Activated CD8-positive, alpha-beta memory T cell treated with anti-CD3 and anti-CD28 coated beads for 24 hours (primary cell): Measurements from ENCODE around the gene LBX1.
"Not testable (repeated sequence)": the region's sequence is repeated elsewhere in the genome, so short reads cannot be mapped to it uniquely, and the experiment has no call there.

Experiments
- DNase-seq: peaks from one replicate; pipeline ENCODE4 v3.0.0-alpha.2; 2020

The LBX1 gene

DNA sequence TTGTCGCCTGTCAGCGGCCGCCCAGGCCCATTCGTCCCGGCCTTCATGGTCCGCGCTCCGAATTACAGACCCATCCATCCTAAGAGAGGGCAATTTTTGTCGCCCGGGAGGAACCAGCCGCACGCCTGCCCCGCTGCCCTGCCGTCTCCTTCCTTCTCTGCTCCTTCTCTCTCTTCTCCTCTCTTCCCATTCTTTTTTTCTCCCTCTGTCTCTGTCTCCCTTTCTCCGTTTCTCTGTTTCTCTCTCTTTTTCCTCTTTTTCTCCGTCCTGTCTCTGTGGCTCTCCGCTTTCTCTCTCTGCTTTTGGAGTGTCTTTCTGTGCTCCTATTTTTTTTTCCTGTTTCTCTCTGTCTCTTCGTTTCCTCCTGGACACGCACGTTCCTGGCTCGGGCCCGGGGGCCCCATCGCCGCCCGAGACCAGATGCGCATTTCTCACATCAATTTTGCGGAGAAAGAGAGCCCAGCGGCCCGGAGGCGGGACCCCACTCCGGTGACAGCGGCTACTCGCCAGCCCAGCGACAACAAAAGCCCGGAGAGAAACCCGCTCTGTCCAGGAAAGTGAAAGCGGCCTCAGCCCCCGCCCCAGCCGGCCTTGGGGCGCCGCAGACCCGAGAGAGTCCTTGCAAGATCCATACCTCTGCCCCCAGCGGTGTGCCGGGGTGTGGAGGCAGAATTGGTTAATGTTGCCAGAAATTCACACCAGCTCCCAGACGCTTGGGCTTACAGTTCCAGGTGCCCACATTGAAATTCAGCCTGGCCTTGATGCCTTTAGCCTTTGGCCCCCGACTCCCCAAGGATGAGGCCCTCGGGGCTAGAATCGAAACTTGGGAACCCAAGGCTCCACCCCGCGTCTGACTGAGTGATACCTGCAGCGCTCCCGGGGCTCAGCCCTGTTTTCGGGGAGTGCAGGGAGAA lies 4.1 kb downstream of the LBX1 start:
- DNase-seq = no peak

DNA sequence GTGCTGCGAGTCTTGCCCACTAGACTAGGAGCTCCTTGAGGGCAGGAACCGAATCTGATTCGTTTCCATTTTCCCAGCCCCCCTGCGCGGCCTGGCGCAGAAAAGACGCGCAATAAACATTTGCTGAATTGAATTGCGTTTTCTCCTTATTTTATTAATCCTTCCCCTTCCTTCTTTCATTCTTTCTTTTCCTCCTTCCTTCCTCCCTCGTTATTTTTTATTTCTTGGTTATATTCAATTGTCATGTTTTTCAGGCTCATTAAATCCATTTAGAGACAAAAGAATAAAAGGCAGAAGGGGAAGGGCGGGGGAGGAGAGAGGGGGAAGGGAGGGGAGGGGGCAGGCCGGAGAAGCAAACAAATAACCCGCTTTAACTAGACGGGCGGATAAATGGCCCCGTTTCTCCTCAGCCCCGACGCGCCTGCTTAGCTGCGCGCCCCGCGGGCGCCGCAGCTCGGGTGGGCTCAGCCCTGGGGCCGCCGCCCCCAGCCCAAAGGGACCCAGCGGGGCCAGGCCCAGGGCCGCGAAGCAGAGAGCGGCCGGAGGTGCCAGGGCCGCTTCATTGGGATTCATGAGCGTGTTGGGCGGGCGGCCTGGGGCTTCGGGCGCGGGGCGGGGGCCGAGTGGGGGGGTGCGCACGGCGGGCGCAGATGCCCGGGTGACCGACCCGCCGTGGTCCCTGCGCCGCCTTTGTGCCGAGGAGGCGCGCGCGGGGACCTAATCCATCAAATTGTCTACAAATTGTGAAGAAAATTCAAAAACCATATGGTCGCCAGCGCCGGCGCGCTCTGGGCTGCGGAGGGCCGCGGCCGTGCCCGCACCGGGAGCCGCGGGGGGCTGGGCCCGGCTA lies 5.0 kb downstream of the LBX1 start:
- no peak for DNase-seq

DNA sequence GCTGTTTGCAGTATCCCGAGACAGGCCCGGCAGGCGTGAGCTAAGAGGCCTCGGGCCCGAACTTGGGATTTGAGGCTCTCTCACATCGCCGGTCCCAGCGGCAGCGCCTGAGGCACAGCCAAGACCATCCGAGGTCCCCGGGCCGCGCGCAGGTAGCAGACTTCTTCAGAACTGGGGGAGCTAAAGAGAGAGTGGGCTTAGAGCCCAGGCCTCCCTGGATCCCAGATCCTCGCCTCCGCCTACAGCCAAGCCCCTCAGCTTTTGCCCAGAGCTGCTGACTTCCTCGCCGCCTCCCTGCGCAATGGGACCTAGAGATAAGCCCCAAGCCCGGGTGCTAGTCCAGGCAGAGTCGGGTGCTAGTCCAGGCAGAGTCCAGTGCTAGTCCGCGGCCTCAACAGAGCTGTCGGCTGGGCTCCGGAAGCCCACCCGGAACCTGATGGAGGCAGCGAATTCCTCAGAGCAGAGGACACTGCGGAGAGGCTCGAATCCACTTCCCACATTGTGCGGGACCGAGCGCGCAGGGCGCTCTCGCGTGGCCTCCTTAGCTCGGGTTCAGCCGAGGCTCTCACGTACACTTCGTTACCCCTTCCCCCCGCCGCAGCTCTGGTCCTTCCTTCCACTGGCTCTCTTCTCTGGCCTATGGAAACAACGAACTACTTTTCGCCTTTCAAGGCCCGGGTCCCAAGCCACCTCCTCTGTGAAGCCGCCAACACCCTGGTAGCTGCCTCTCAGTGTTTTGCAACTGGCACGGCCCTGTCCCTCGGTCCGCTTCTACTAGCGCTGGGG lies 5.8 kb downstream of the LBX1 start:
- no peak for DNase-seq

DNA sequence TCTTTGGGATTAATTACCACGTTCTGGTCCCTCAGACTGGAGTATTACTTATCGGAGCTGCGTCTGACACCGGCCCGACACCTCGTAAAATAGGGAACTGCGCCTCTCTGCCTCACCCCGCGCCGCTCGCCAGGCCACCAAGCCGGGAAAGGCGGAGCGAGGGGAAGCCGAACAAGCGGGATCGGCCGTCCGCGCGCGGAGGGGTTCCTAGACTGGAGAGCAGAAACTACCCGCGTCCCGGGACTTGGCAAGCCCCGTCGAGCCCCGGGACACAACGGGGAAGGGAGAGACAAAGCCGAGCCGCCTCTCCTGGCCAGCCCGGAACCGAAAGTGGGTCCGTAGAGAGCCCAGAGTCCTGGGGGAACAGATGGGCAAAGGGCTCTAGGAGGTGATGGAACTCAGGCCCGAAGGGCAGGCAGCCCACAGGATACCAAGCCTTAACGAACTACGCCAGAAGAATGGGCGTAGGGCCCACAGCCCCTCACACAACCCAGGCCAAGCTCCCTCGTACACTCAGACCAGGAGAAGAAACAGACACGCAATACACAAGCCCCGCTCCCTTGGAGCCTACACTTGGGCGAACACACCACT lies 6.5 kb downstream of the LBX1 start:
- no peak for DNase-seq

DNA sequence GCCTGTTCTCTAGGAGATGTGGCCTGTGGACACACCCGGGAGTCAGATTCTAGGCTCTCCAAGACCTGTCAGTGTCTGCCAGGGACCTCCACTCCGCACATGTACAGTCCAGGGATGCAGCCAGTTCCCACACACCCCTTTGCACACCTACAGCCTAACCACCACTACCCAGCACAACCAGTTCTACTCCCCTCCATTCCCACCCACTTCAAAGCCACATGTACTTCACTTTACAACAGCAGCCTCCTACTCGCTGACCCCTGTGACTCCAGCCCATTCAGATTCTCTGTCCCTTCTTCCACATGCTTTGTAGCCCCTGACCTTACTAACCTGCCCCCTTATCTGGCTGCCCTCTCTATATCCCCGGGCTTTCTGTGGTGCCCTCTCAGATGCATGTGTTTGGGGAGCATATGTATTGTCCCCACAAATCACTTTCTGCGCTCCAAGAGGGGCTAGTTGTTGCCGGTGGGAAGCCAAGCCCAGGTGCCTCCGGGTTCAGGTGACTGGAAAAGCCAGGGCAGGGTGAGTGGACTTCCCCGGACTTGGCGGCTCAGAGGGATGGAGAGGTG lies 7.2 kb downstream of the LBX1 start:
- DNase-seq = no peak

DNA sequence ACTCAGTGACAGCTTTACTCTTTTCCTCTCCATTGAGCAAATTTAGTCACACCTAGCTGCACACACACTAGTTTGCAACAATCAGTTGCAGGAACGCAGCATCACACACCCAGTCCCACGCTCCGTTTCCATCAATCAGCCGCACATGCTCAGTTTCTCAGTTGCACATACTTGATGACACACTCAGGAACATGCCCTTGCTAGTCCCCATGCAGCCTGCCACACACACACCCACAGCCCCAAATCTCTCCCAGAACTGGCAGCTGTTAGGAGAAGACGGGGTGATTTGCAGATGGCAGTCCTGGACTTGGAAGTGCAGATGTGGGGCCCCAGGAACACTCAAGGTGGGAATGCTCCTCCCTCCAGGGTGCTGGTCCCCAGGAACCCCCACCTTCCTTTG lies 7.7 kb downstream of the LBX1 start:
- DNase-seq = no peak

DNA sequence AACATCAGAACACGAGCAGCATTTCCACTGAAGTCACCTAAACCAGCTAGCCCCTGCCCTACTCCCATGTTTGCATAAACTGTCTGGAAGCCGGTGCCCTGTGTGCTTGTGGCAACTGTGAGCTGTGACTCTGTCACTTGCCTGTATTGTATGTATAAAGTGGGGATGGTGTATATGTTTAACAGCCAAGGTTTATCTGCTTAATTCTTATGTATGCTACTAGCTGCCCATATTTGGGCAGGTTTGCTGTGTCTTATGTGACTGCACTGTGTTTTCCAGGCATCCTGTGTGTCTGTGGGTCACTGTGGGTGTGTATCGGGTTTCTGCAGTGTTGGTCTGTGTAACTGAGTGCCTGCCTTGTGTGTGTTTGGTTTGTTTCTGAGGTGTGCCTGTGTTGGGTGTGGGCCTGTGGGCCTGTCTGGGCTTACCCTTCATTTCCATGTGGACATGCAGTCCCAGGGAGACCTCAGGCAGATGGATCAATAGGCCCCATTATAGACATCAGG lies 9.3 kb downstream of the LBX1 start:
- DNase-seq = no peak

DNA sequence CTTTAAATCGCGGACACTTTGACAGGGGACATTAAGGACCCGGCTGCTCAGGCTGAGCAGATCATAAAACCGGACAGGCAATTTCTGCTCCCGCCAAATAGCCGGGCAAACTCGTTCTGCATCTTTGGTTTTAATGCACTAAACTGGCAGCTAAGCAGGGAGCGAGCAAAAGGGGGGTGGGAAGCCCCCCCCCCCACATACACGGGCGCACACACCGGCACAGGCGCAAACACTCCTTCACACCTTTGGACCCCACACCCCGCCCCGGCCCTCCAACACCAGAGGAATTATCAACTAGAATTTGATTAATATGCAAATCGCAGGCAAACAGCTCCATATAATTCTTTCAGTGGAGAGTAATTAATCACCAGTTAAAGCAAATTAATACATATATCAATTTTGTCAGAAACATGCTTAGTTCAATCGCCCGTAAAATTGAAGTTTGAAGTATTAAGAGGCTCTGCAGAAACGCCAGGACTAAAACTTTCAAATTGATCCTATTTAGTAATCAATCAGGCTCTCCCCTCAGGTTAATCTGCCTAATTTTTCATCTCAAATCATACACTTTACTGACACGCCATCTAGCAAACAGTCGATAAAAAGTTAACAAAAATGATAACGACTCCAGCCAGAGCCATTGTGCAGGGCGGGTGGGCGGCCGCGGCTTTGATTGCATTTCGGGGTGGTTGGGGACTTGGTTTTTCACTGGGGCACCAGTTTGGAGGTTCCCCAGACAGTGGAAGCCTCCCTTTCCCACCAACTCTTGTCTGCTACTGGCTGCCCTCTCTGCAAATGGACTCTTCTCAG lies 9.9 kb downstream of the LBX1 start:
- no peak for DNase-seq

DNA sequence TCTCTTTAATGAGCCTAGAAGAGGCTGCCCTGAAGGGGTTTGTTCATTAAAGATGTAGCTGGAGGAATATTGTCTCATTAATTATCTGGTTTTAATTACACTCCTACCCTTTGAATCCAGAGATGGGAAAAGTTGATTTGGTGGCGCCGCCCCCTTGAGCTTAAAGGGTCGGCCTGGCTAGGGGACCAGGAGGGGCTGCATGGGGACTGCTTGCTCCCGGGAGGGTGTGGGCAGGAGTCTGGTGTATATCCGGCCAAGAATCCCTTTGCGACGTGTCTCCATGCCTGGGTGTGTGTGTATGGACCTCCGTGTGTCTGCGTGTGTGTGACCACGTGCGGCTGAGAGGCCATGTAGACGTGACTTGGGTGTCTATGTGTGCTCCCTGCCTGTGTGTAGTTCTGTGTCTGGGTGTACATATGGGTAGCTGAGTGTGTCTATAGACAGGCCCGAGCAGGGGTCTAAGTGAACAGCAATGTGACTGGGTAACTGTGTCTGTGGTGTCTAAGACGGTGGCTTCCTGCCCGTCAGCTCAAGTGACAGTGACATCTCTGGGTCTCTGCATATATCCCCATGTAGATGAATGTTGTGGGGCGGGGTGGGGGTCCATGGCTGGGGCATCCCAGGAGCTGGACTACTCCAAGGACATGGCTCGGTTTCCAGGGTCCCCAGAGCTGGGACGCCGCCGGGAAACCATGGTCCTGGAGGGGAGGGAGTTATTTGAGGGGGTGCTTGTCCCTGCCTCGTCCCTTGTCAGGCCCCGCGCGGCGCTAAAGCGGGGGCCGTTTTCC lies 10.7 kb downstream of the LBX1 start:
- no peak for DNase-seq

DNA sequence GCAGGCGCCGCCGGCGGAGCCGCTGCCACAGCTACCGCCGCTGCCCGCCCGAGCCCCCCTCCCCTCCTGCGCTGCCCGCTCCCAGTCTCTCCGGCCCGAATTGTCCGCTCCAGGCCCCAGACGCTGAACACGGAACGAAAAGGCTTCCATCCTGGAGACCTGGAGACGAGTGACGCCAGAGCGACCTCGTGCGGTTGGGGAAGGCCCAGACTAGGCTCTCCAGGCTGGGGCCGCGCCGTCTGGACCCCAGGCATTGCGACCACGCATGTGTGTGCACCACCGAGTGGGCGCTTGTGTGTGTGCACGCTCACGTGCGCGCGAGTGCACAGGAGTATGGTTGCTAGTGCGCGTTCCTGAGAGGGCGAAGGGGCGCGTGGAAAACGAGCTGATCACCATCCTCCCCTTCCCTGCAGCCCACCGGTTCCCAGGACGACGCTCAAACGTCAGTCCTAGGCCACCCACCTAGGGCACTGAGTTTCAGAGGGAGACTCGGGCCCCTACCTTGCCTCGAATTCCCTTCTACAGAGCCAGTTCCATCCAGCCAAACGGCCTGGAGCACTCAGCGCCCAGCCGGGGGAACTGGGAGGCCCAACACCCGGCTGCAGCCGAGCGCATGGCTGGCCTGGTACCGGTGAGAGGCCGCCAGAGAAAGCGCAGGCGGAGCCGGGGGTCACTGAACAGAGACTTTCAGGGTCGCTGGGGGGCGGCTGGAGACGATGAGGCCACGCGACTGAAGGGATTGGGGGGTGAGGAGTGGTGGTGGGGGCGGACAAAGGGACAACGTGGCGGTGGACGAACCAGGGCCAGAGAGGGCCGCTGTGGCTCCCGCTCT lies 11.6 kb downstream of the LBX1 start:
- no peak for DNase-seq

DNA sequence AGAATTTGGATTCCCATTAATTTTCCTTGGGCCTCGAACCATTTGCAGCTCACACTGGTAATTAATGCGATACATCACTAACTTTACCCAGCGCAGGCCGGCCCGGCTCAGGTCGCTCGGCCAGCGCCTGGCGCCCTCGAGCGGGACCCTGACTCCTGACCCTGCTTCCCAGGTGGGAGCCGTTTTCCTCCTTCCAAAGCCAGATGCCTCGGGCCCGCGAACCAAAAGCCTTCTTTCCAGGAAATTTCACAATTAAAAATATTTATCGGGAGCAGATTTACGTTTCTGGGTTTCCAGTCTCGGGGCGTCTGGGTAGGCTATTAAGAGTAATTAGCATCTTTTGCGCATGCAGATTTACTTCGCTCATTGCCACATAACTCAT lies 12.2 kb downstream of the LBX1 start:
- DNase-seq = no peak

DNA sequence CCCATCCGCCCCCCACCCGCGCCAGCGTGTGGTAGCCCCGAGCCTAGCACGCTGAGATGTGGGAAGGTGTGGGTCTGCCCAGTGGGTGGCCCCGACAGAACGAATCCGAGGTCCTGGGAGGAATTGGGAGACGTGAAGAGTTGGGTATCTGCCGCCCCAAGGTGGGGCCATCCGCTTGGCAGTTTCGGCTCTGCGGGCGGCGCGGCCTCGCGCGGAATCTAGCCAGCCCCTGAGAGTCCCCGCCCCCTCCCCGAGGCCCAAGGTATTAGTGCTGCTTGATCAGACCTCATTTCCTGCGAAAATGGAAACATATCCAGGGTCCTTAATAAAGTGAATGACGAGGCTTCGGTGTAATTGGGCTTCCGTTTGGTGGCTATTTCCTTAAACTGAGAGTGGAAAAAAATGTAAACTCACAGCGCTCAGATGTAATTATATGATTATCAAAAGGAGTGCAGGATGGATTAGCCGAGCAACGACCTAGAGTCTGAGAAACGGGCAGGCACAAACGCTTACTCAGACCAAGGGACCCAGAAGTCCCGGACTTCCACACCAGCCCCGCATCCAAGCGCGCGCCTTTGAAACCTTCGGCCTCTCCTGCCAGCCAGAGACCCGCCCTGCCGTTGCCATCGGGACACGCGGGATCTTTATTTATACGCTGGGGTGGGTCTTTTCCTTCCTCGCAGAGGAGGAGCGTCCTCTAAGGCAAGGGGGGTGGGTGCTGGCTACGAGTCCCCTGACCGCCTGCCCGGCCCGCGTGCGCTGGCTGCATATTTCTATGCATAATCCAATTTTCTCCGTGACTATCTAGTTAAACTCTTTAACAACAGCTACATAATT lies 12.8 kb downstream of the LBX1 start:
- DNase-seq = no peak

DNA sequence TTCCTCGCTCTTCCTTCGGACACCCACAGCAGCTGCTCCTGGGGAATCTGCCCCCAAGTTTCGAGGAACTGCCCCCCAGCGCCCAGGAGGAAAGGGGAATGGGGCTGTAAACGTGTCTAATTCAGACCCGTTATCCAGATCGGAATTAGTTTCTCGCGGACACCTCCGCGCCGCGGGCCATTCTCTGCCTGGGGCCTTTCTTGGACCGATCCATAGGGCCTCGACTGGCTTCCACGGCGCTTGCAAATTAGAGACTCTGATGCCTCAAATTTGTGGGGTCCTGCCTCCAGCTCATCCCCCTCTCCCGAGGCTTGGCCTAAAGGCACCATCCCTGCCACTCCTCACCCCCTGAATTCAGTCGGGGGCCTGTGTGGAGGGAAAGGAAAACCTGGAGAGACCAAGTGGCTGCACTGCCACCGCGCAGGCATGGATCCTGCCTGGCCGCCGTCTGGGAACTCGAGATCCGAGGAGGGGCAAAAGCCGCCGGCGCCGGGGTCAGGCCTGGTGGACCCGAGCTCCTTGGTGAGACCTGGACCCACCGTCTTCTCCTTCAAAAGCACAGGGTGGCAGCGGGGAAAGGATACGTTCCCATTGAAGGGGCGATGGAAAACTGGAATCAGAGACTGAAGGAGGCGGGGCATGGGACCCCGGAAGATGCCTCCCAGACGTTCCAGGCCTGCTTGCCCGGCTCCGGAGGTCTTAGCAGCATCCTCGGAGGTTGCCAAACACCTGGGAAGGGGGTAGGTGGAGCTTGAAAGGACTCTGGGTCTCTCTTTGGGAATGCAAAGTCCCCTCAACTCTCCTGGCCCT lies 13.7 kb downstream of the LBX1 start:
- DNase-seq = no peak

DNA sequence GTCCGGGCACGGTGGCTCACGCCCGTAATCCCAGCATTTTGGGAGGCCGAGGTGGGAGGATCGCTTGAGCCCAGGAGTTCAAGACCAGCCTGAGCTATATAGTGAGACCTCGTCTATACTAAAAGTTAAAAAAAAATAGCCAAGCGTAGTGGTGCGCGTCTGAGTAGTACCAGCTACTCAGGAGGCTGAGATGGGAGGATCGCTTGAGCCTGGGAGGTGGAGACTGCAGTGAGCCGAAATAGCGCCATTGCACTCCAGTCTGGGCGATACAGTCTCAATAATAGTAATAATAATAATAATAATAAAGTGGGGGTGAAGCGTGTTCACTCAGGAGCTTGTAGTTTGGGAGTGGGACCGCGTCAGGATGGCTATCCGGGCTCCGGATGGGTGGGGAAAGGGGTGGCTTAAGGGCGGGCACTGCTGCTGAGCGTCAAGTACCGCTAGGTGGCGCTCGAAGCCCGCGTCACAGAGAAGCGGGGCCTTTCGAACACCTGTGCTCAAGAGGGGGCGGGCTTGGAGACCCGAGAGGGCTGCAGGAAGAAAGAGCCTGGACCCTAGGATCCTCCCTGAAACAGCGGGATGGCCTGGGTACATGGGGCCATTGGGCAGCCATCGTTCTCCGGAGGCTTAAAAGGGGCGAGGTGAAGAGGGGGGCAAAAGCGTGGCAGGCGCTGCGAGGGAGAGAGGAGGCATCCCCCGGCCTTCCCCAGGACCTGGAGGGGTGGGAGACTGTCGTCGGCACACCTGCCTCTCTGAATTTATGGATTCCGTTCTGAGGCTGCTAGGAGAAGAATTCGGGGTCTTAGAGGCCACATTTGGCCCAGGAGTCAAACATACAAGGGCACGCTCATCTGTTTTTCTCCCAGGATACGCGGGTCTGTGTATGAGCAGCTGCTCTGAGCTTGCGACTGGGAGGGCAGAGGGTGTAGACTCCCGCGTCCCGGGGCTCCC lies 14.5 kb downstream of the LBX1 start:
- DNase-seq = peak; percentile 93

DNA sequence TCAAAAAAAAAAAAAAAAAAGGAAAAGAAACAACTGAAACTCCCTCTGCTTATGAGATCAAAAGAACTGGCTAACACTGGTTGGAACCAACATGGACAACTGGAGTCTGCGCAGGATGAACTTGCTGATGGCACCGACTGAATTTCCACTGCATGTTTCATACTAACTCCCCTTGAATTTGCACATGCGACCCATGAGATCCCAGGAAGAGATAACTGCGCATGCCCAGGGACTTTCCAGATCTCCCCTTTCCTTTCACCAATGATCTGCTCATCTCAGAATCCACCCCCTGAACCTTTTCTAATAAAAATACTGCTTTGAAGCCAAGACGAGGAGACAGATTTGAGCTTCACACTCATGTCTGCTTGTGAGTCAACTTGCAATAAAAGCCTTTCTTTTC lies 20.7 kb downstream of the LBX1 start:
- no peak for DNase-seq

DNA sequence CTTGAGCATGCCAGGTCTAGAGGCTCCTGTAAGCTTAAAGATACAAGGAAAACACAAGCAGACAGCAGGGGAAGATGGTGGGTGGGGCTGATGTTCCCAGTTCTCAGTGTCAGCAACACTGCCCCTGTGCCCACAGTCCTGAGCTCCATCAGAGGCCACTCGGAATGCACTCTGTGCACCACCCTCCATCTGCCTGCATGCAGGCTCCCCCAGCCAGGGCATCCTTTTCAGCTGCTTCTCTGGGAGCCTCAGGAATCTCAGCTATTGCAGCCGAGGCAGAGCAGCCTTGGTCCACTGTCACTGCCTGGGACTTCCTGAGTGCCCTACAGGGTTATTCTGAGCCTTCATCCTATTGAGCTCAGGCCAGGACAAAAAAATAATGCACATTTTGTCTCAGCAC lies 22.2 kb downstream of the LBX1 start:
- no peak for DNase-seq

DNA sequence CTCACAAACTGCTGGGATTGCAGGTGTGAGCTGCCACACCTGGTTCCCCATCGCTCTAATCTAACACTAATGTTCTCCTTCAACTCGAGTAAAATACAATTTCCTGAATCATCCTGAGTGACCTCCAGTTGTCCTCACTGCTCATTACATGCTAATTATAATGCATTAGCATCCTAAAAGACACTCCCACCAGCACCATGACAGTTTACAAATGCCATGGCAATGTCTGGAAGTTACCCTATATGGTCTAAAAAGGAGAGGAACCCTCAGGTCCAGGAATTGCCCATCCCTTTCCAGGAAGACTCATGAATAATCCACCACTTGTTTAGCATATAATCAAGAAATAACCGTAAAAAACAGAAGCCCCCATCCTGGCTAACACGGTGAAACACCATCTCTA lies 26.6 kb downstream of the LBX1 start:
- DNase-seq = not testable (repeated sequence)
